ENCODE data around the gene MYO1D. TPM values are rescaled to one million over a fixed set of nuclear protein-coding genes. Genes with fewer than 3 reads are reported as not detected.

Gene MYO1D
- total RNA-seq, 1 experiment from 2014 or later, result 35.7 TPM

GRCh38 chr17:32815460-32815859, 61.5 kb downstream of the MYO1D start:
- H3K27ac ChIP-seq (ENCODE audit: low read depth, low read length), result no peak overlapping the region
- no peaks in the 10 kb centered on the region for H3K79me2 ChIP-seq (ENCODE audit: insufficient read depth, low read length)
- H3K4me2 ChIP-seq (ENCODE audit: low read length), result no peak overlapping the region
- H3K4me3 ChIP-seq (replicated peaks in 1 of 2; ENCODE audit: low read depth in 1 of 2, low read length in 2 of 2), result no peak overlapping the region
- CTCF ChIA-PET, result no interaction called here
- no peaks in the 10 kb centered on the region for H3K4me1 ChIP-seq (ENCODE audit: control insufficient read depth in 1 of 2, insufficient read depth in 2 of 2, low read length in 2 of 2)
- RAD21 ChIA-PET (ENCODE audit: low non-redundant PET in 1 of 2, low total read pairs in 2 of 2, uncharacterized antibody in 2 of 2, unreplicated experiment in 2 of 2), result no interaction called here
- no peaks in the 10 kb centered on the region; the same call in 1 of the 2 replicates for H3K9me2 ChIP-seq (ENCODE audit: insufficient read depth)
- no peak overlapping the region for H3K9ac ChIP-seq (ENCODE audit: low read length)
- H3K36me3 ChIP-seq (ENCODE audit: control insufficient read depth in 1 of 2, insufficient read depth in 2 of 2, low read length in 2 of 2), result no peaks in the 10 kb centered on the region
- no peak for TF ChIP-seq ELF1 (IDR thresholded peaks at IDR 0.05; ENCODE audit: borderline replicate concordance, low read depth)
- no peak for TF ChIP-seq EZH2phosphoT487 (IDR thresholded peaks at IDR 0.05; ENCODE audit: borderline replicate concordance)
- no peak for TF ChIP-seq REST (IDR thresholded peaks at IDR 0.05; ENCODE audit: low read depth)
- no peak for TF ChIP-seq CEBPB (IDR thresholded peaks at IDR 0.05; ENCODE audit: low read depth)
- no peak for TF ChIP-seq ATF3 (IDR thresholded peaks at IDR 0.05)
- TF ChIP-seq ZFX (IDR thresholded peaks at IDR 0.05), result no peak
- no peak for TF ChIP-seq CBX3 (IDR thresholded peaks at IDR 0.05; ENCODE audit: low read depth)
- TF ChIP-seq MAX (IDR thresholded peaks at IDR 0.05), result no peak
- no peak for TF ChIP-seq RAD21 (IDR thresholded peaks at IDR 0.05; ENCODE audit: low read depth)
- TF ChIP-seq SP1 (IDR thresholded peaks at IDR 0.05; ENCODE audit: low read depth), result no peak
- no peak for TF ChIP-seq JUND (IDR thresholded peaks at IDR 0.05)
- no peak for TF ChIP-seq FOSL1 (IDR thresholded peaks at IDR 0.05; ENCODE audit: low read depth)
- TF ChIP-seq SRF (IDR thresholded peaks at IDR 0.05; ENCODE audit: low read depth), result no peak
- no peak for TF ChIP-seq ZBTB33 (IDR thresholded peaks at IDR 0.05; ENCODE audit: extremely low read depth, insufficient replicate concordance, low read length)
- TF ChIP-seq TCF7L2 (IDR thresholded peaks at IDR 0.05; ENCODE audit: borderline replicate concordance, extremely low read depth, insufficient read depth, insufficient read length), result no peak
- no peak for TF ChIP-seq EGR1 (IDR thresholded peaks at IDR 0.05; ENCODE audit: low read depth)
- TF ChIP-seq YY1 (IDR thresholded peaks at IDR 0.05; ENCODE audit: extremely low read depth, insufficient replicate concordance, low read depth, low read length), result no peak
- DNase-seq (ENCODE audit: low read depth, low spot score), result no peak
- no peak overlapping the region for H2AFZ ChIP-seq (ENCODE audit: low read depth, low read length, poor library complexity, severe bottlenecking)
- no TSS peak for BruUV-seq (replicated peaks)
- H4K20me1 ChIP-seq (ENCODE audit: insufficient read depth), result no peaks in the 10 kb centered on the region
- ATAC-seq, result no peak
- intact Hi-C loops (cut with micrococcal nuclease), result no loop called here
- POLR2A ChIA-PET, result interaction anchor here (0.9 kb wide), 1 partner anchor 12 kb away, joined by 3 read pairs; no protein-coding TSS in a partner anchor
- H3K27me3 ChIP-seq (ENCODE audit: insufficient read depth, low read length), result no peaks in the 10 kb centered on the region
- H3K9me3 ChIP-seq (ENCODE audit: control insufficient read depth in 1 of 2, insufficient read depth in 1 of 2, low read depth in 1 of 2, low read length in 2 of 2), result no peaks in the 10 kb centered on the region

All from HCT116 (cell line).